Activated naive CD4-positive, alpha-beta T cell treated with anti-CD3 and anti-CD28 coated beads for 36 hours (primary cell): ENCODE results near the gene GRP. TPM values are rescaled to one million over a fixed set of nuclear protein-coding genes. Genes with fewer than 3 reads are reported as not detected.

Experiments used
- CTCF ChIA-PET: fragments of 350-600 bp; sonication (Branson Sonifier 250); formaldehyde crosslinking; loops from one replicate; lab custom pipeline; 2021; ENCODE audit warnings: antibody characterized with exemption; lab: Charles Lee
- DNase-seq: peaks from one replicate; pipeline ENCODE4 v3.0.0-alpha.2; 2020
- H3K27ac Mint-ChIP-seq: one replicate; pipeline ENCODE4 v1.8.0; 2021; ENCODE audit warnings: mild to moderate bottlenecking, mixed read lengths
- H3K27me3 Mint-ChIP-seq: one replicate; pipeline ENCODE4 v1.8.0; 2021; ENCODE audit warnings: low read depth, mixed read lengths
- H3K36me3 Mint-ChIP-seq: one replicate; pipeline ENCODE4 v1.8.0; 2021; ENCODE audit warnings: low read depth, mixed read lengths
- H3K4me1 Mint-ChIP-seq: one replicate; pipeline ENCODE4 v1.8.0; 2021; ENCODE audit warnings: low read depth, mixed read lengths
- H3K4me3 Mint-ChIP-seq: one replicate; pipeline ENCODE4 v1.8.0; 2021; ENCODE audit warnings: mild to moderate bottlenecking, moderate library complexity, mixed read lengths
- H3K9me3 Mint-ChIP-seq: one replicate; pipeline ENCODE4 v1.8.0; 2021; ENCODE audit warnings: mixed read lengths
- intact Hi-C: fragments of 100-400 bp; cut with micrococcal nuclease; formaldehyde crosslinking; loops from one replicate; pipeline ENCODE4 v1.15.1; 2023
- total RNA-seq, 2 experiments: library from RNA; stranded (reverse); gene quantifications; one replicate each; pipeline ENCODE4 v1.2.3, GENCODE V29; 2021

GRP gene
- total RNA-seq, 2 experiments from 2014 or later = not detected

DNA sequence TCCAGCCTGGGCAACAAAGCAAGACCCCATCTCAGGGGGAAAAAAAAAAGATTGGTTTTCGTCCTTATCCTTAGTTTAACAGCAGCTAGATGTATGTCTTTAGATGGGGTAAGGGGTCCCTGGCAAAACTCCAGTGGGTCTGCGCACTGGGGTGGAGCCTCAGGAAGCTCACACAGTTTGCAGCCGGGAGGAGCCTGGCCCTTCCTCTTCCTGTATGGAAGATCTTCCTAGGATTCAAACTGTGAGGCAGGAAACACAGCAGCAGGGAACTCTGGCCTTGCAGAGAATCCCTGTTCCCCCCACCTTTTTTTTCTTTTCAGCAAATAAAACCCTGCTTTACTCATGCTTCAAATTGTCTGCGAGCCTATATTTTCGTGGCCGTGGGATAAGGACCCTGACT is 12.5 kb upstream of the GRP start:
- DNase-seq = no peak
- H3K4me1 Mint-ChIP-seq = no peaks in the 10 kb centered on the region
- H3K4me3 Mint-ChIP-seq = no peak overlapping the region
- H3K36me3 Mint-ChIP-seq = no peaks in the 10 kb centered on the region
- H3K27me3 Mint-ChIP-seq = peaks cover 5% of the 10 kb centered on the region
- CTCF ChIA-PET = no interaction called here
- intact Hi-C loops = no loop called here
- no peaks in the 10 kb centered on the region for H3K9me3 Mint-ChIP-seq
- H3K27ac Mint-ChIP-seq = no peak overlapping the region

DNA sequence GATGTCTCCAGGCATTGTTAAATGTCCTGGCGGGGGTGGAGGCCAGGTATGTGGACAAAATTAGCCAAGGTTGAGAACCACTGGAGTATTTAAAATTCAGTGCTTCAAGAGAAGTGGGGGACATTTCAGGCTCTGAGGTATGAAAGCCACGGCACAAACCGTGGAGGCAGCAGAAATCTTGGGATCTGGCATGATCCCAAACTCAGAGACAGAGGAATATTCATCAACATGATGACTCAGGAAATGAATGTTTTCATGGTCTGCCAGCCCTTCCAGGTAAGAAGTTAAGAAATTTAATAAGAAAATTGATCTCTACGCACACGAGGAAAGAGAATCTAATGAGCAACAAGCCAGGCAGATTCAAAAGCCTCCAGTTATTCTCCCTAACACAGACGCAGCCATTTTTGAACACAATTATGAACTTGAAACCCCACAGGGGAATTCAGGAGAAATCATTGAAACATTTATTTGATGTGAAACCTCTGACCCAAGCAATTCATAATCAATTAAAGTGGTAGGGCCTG is 11.3 kb upstream of the GRP start:
- Mint-ChIP-seq H3K27me3 (peaks cover 5% of the 10 kb centered on the region), H3K4me1 (no peaks in the 10 kb centered on the region), H3K4me3 (no peak overlapping the region), H3K27ac (no peak overlapping the region), H3K36me3 (no peaks in the 10 kb centered on the region), H3K9me3 (no peaks in the 10 kb centered on the region)
- CTCF ChIA-PET = no interaction called here
- DNase-seq = no peak
- intact Hi-C loops = no loop called here

DNA sequence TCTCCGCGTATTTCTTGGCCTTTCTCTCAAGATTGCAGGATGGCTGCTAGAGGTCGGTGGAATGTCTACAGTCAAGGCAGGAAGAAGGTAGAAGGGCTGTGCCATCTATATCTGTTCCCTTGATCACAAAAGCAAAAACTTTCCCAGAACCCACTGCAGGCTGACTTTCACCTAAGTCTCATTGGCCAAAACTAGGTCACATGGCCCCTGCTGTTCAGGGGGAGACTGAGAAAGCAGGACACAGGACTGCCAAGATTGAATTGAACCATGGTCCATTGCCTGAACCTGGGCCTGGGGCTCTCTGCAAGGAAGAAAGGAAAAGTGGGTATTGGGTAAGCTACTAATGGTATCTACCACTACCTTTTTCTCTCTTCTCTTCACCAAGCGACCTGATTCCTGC is 9.7 kb upstream of the GRP start:
- no peaks in the 10 kb centered on the region for H3K36me3 Mint-ChIP-seq
- no peaks in the 10 kb centered on the region for H3K9me3 Mint-ChIP-seq
- H3K4me1 Mint-ChIP-seq = no peaks in the 10 kb centered on the region
- intact Hi-C loops = no loop called here
- no peak overlapping the region for H3K4me3 Mint-ChIP-seq
- CTCF ChIA-PET = no interaction called here
- peaks cover 17% of the 10 kb centered on the region for H3K27me3 Mint-ChIP-seq
- no peak for DNase-seq
- no peak overlapping the region for H3K27ac Mint-ChIP-seq

DNA sequence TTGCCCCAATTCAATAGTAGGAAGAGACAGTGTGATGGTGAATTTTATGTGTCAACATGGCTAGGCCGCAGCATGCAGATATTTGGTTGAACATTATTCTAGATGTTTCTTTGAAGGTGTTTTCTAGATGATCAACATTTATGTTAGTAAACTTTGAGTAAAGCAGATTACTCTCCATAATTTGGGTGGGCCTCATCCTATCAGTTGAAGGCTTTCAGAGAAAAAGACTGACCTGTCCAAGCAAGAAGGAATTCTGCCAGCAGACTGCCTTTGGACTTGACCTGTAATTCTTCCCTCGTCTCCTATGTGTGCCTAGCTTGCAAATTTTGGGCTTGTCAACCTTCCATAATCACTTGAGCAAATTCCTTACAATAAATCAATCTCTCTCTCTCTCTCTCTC is 8.3 kb upstream of the GRP start:
- Mint-ChIP-seq H3K4me3 (no peak overlapping the region), H3K9me3 (no peaks in the 10 kb centered on the region), H3K27ac (no peak overlapping the region), H3K27me3 (peaks cover 22% of the 10 kb centered on the region), H3K4me1 (no peaks in the 10 kb centered on the region), H3K36me3 (no peaks in the 10 kb centered on the region)
- no peak for DNase-seq
- CTCF ChIA-PET = no interaction called here
- intact Hi-C loops = no loop called here

DNA sequence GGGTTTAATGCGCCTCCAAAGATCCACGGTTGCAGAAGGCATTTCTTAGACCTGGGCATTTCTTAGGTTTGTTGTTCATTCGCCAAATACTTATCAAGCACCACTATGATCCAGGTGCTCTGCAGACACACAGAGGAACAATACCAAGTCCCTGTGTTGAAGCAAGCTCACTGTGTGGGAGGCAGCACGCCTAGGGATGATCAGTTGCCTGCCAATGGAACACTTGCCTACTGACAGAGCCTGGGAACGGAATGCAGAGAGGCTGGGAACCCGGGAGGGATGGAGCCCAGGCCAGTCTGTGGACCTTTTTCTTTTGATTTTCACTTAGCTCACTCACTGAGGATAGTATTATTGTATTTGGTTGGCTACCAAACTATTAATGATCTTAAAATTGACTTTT is 1.9 kb upstream of the GRP start:
- DNase-seq = no peak
- CTCF ChIA-PET = no interaction called here
- Mint-ChIP-seq H3K4me1 (peaks cover 15% of the 10 kb centered on the region), H3K36me3 (no peaks in the 10 kb centered on the region), H3K27ac (no peak overlapping the region), H3K9me3 (no peaks in the 10 kb centered on the region), H3K4me3 (no peak overlapping the region), H3K27me3 (peaks cover 59% of the 10 kb centered on the region)
- intact Hi-C loops = no loop called here

DNA sequence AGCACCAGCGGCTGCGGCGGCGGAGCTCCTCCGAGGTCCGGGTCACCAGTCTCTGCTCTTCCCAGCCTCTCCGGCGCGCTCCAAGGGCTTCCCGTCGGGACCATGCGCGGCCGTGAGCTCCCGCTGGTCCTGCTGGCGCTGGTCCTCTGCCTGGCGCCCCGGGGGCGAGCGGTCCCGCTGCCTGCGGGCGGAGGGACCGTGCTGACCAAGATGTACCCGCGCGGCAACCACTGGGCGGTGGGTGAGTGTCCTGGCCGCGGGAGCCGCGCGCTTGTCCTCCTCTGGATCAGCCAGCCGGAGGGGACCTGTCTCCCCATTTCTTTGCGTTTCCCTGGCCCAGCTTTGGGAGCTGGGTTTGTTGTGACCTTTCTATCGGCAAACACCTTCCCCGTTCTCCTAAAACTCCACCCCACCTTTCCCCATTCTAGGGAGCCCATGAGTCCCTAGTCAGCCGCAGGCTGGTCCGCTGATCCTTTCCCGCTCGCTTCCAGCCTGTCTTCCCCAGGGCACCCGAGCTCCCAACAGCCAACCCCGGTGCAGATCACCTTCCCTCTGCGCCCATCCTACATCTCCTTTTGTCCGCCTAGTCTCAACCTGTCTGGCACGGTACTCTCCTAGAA is 316 bp downstream of the GRP start:
- intact Hi-C loops = loop anchor here (2.0 kb wide), 1 partner anchor 135 kb away; no protein-coding TSS in a partner anchor
- Mint-ChIP-seq H3K27ac (no peak overlapping the region), H3K36me3 (no peaks in the 10 kb centered on the region), H3K27me3 (peaks cover 60% of the 10 kb centered on the region), H3K4me3 (no peak overlapping the region), H3K9me3 (no peaks in the 10 kb centered on the region), H3K4me1 (peaks cover 15% of the 10 kb centered on the region)
- DNase-seq = no peak
- CTCF ChIA-PET = interaction anchor here (0.5 to 1.1 kb wide), 4 partner anchors 29 to 700 kb away, joined by 3 to 5 read pairs (median 3); no protein-coding TSS in a partner anchor

DNA sequence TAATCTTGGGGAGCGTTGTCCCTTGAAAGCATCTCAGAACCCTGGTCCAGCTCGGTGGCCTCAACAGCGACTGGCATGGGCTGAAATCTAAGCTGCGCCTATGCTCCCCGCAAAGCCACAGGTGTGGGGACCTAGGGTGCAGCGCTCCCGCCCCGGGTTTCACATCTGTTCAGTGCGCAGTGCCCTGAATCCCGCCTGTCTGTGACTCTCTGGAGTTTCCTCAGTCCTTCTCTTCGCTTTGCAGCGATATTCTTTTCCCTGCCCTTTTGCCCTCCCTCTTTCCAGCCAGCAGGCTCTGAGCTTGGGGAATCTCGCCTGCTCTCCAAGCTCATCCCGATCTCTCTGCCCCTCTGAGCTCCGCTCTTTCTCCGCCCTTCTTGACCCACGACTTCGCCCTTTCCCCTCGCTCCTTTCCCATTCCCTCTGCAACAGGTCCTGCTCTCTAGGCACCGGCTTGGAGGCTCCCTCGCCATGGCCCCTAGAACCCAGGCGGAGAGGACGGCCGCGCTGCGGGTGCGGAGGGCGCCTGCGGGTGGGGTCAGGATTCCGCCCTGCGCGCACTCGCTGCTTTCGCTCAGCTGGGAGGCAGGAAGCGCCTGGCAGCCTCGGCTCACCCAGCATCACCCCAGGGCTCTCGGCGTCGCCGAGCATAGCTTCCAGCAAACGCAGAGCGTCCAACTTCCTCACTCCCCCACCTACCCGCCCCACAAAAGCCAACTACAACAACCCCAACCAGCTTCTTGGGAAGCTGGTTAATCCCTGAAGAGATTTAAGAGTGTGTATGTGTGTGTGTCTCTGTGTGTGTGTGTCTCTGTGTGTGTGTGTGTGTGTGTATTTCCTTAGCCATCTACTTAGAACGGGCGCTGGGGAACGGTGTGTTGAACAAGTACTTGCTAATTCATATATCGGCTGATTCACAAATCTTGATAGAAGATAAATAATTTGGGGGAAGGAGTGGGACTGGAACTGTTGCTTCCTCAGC is 1.1 kb downstream of the GRP start:
- DNase-seq = no peak
- peak overlapping the region; percentile 7 for H3K4me3 Mint-ChIP-seq
- no peaks in the 10 kb centered on the region for H3K9me3 Mint-ChIP-seq
- H3K4me1 Mint-ChIP-seq = peaks cover 15% of the 10 kb centered on the region
- intact Hi-C loops = loop anchor here (2.0 kb wide), 1 partner anchor 136 kb away; no protein-coding TSS in a partner anchor
- no peak overlapping the region for H3K27ac Mint-ChIP-seq
- CTCF ChIA-PET = interaction anchor here (0.6 to 1.0 kb wide), 2 partner anchors 28 to 701 kb away, joined by 3 to 5 read pairs; no protein-coding TSS in a partner anchor
- peaks cover 58% of the 10 kb centered on the region for H3K27me3 Mint-ChIP-seq
- no peaks in the 10 kb centered on the region for H3K36me3 Mint-ChIP-seq

DNA sequence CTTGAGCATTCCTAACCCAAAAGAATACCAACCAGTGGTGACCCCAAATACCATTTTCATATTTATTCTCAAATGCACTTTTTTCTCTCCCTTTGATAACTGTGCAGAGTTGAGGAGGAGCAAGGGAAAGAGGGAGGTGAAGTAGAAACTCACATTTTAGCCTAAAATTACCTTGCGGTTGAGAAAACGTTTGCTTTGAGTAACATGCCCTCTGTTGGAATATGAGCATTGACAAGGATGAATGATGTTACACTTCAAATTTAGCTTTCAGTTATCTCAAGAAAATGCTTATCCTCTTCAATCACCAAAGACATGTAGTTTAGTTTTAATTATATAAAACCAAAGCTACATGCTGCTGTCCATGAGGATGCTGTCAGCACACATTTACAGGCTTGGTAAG is 2.4 kb downstream of the GRP start:
- Mint-ChIP-seq H3K36me3 (no peaks in the 10 kb centered on the region), H3K27ac (no peak overlapping the region), H3K9me3 (no peaks in the 10 kb centered on the region), H3K27me3 (peaks cover 59% of the 10 kb centered on the region), H3K4me1 (peaks cover 15% of the 10 kb centered on the region), H3K4me3 (no peak overlapping the region)
- no peak for DNase-seq
- CTCF ChIA-PET = no interaction called here
- intact Hi-C loops = no loop called here

DNA sequence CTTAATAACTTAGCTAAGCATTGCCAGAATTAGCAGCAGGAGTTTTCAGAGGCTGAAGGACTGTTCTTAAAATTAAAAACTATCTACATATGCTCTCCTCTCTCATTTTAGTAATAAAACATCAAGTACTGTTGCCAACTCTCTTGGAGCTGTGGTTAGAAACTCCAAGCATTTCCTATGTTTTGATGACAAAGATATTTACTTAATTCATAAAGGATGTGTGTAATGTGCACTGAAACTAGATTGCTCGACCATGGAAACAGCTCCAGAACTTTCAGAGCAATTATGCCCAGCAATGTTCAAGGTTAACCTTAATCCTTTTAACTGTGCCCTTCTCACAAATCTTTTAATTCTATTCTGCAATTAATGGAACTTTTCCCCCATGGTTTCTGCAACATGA is 8.4 kb downstream of the GRP start:
- intact Hi-C loops = no loop called here
- no peaks in the 10 kb centered on the region for H3K9me3 Mint-ChIP-seq
- H3K4me3 Mint-ChIP-seq = no peak overlapping the region
- H3K36me3 Mint-ChIP-seq = no peaks in the 10 kb centered on the region
- DNase-seq = no peak
- no peaks in the 10 kb centered on the region for H3K4me1 Mint-ChIP-seq
- CTCF ChIA-PET = no interaction called here
- H3K27me3 Mint-ChIP-seq = peaks cover 38% of the 10 kb centered on the region
- no peak overlapping the region for H3K27ac Mint-ChIP-seq

DNA sequence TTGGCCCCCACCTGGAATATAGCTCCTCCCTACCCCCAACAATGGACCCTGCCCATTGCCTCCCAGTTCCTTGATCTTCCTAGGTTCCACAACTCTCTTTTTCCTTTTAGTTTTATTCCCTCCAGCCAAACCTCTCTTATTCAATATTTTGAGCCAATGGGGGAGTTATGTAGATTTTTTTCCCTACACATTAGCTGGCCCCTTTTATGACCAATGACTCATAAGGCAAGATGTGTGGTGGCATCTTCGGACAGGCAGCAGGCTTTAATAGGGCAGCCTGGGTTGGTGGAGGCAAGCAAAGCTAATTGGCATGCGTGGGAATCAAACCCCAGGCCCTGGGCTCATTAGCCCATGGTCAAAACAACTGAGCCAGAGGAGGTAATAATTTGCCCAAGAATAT is 9.2 kb downstream of the GRP start:
- no peaks in the 10 kb centered on the region for H3K9me3 Mint-ChIP-seq

DNA sequence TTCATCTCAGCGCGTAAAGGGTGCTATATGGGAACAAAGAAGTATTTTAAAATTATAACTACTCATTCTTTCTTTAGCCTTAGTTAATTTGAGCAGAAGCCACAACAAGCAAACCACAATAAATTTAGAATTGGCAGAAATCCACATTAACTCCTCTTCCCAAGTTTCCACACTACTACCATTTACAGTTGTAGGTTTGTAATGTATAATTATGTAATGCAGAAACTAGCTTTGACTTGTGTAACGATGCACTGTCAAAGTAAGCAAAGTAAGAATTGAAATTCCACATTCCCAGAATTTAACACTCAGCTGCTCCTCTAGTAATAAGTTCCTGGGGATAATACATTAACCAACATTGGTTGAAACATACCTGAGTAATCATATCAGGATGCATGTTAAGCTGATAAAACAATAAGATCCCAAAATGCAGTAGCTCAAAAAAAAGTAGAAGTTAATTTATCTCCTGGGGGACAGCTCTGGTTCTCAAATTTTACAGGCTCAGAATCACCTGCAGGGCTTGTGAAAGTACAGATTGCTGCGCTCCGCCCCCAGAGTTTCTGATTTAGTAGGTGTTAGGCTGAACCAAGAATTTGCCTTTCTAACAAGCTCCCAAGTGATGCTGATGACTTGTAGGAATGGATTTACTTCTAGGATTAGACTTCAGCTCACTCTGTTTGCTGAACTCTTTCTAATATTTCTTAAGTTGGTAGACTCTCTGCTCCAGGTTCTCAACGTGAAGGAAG is 9.9 kb downstream of the GRP start:
- Mint-ChIP-seq H3K27me3 (peaks cover 33% of the 10 kb centered on the region), H3K4me1 (no peaks in the 10 kb centered on the region), H3K4me3 (no peak overlapping the region), H3K9me3 (no peaks in the 10 kb centered on the region), H3K27ac (no peak overlapping the region), H3K36me3 (no peaks in the 10 kb centered on the region)
- intact Hi-C loops = no loop called here
- DNase-seq = no peak
- CTCF ChIA-PET = interaction anchor here (0.7 to 2.0 kb wide), 2 partner anchors 20 to 51 kb away, joined by 3 to 8 read pairs; no protein-coding TSS in a partner anchor

More for the DNA sequence above, 9.2 kb downstream of the GRP start:
- no peaks in the 10 kb centered on the region for H3K36me3 Mint-ChIP-seq
- CTCF ChIA-PET = no interaction called here
- intact Hi-C loops = no loop called here
- H3K4me1 Mint-ChIP-seq = no peaks in the 10 kb centered on the region
- H3K4me3 Mint-ChIP-seq = no peak overlapping the region
- DNase-seq = no peak
- H3K27me3 Mint-ChIP-seq = peaks cover 33% of the 10 kb centered on the region
- no peak overlapping the region for H3K27ac Mint-ChIP-seq

DNA sequence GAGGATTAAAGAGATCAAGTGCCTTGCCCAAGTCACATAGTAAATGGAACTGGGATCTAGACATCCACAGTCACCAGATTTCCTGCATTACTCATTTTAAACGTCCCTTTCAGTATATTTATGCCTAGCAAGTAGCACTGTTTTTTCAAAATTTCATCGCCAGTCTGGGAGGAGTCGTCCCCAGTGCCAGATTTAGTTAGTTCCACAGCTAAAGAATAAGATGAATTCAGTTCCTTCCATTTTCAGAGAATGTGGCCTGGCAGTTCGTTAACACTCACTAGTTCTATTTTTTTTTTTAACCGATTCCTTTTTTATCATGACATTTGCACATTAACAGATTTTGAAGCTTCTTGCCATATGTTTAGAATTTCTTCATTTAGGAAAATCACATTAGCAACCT is 11.2 kb downstream of the GRP start:
- Mint-ChIP-seq H3K9me3 (no peaks in the 10 kb centered on the region), H3K36me3 (no peaks in the 10 kb centered on the region), H3K4me1 (no peaks in the 10 kb centered on the region), H3K27ac (no peak overlapping the region), H3K4me3 (no peak overlapping the region), H3K27me3 (peaks cover 31% of the 10 kb centered on the region)
- DNase-seq = no peak
- CTCF ChIA-PET = interaction anchor here (0.7 to 2.0 kb wide), 2 partner anchors 18 to 89 kb away, joined by 3 to 8 read pairs; no protein-coding TSS in a partner anchor
- intact Hi-C loops = no loop called here
